ENCODE measurements around the gene PHF21B. TPM values are rescaled to one million over a fixed set of nuclear protein-coding genes. Genes with fewer than 3 reads are reported as not detected.
"Not testable (repeated sequence)": the region's sequence is repeated elsewhere in the genome, so short reads cannot be mapped to it uniquely, and the experiment has no call there.

PHF21B gene
- 0.35 TPM for total RNA-seq
- long read RNA-seq: 0 reads

DNA sequence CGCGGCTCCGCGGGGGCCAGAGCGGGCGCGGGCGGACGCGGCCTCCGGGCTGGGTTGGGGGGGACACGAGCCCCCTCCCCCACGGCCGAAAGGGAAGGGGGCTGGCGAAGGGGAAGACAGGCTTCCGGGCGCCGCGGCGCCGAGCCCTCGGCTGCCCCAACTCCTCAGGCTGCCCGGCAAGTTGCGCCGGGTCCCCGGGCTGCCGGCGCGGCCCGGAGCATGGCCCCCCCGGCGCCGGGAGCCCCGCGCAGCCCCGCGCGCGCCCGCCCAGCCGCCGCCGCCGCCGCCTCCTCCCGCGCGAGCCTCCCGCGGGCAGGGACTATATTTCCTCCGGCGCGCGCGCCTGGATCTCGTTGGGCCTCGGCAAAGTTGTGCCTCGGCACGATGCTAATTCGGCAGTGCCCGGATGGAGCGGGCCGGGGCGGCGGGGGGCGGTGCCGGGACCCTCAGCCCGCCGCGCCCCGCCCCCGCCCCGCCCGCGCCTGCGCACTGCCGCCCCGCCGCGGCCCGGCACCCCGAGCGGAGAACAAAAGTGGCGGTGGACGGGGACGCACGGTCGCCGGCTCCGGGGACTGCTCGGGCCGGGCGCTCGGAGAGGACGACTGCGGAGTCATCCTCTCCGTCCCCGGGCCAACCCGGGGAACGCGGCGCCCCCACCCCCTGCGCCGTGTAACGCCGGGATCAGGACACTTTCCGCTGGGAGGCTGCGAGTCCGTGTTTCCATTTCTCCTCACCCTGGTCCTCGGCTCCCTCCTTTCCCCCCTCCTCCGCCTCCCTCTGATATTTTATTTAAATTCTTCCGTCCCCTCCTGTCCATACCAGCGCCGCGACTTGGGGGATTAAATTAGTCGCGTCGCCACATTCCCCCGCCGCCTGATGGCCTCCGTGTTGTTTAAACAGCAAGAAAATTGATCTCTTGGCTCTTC lies at the start of gene PHF21B:
TSS of gene PHF21B (minus strand) at position 400 of the 926 bp plus-strand sequence. CDS start 456 bp downstream, outside the sequence.
- DNase-seq: peak; percentile 72
- ATAC-seq: peak; percentile 74

DNA sequence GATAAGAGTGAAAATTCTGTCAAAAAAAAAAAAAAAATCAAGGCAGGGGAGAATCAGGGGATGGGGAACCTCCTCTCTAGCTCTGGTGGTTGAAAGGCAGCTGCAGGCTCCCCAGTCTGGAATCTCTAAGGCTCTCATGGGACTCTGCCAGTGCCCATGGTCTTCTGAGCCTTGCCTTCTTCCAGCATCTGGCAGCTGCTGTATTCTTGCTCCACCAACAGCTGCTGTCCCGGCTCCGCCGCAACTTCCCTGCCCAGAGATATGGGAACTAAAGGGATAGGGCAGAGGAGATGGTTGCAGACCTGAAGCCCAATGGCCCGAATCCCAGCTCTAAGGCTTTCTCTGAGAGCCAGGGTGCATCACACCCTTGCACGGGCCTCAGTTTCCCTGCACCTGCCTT lies 49.5 kb upstream of the PHF21B start:
- intact Hi-C loops (cut with micrococcal nuclease): no loop called here
- no peak for ATAC-seq
- no peak for DNase-seq

More for the DNA sequence above, at the start of gene PHF21B:
- intact Hi-C loops (cut with micrococcal nuclease): no loop called here

DNA sequence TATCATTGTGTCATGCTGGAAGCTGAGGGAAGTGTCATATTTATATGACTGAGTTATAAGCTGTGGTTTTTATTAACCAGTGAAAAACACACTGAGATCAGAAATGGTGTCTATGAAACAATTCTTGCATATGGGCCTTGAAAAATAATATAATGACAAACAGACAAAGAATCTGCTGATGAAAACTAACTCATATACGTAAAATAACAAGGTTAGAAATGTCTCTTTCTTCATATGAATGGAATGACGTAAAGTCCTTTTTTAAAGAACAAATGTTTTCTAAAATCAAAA lies 48.8 kb upstream of the PHF21B start:
- no peak for ATAC-seq
- no peak for DNase-seq
- intact Hi-C loops (cut with micrococcal nuclease): no loop called here

DNA sequence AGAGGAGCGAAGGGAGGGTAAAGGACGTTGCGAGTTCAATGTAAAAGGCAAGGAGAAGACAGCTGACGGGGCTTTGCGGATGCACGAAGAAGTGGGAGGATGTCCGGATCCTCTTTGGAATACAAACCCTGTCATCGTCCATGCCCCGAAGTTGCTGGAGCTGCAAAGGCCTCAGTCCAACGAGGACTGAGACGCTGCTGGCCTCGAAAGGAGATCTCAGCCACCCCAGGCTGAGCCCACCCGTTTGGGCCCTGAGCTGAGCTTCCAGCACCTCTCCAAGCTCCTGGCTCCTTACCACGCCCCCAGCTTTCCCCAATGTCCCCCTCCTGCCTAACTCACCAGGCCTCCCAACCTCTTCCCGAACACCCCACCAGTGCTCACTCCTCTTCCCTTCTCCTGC lies 46.1 kb upstream of the PHF21B start:
- intact Hi-C loops (cut with micrococcal nuclease): no loop called here
- no peak for DNase-seq
- no peak for ATAC-seq

DNA sequence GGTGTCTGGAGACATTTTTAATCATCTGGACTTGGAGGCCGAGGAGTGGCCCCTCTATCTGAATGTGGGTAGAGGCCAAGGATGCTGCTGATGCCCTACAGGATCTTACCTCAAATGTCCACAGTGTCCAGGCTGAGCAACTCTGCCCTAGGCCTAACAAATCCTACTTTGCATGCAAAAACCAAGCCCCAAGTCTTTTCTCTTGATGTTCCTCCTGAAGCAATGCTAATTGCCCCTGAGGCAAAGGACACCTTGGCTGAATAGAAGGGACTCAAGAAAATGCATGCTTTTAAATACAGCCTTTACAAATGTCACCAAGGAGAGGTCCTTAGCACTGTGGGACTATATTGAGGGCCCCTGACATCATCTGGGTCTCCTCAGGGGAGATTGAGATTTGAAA lies 43.8 kb upstream of the PHF21B start:
- ATAC-seq: no peak
- intact Hi-C loops (cut with micrococcal nuclease): no loop called here
- no peak for DNase-seq

DNA sequence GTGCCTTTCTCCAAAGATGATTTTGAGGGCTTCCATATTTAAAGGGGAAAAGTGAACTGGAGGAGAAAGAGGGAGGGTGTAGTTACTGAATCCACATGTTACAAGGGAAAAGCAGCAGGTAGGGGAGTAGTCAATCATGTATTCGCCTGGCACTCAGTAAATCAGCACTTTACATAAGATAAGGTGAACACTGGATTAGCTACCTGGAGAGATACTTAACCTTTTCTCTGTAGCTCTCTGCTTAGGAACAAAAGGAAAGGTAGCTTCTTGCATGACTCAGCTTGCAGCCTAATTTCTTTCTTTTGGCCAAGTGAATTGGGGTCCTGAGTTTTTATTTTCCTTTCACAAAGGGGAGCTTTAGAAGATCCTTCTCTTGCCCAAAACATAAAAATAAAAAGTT lies 43.3 kb upstream of the PHF21B start:
- ATAC-seq (no peak), DNase-seq (no peak)
- intact Hi-C loops (cut with micrococcal nuclease): no loop called here

DNA sequence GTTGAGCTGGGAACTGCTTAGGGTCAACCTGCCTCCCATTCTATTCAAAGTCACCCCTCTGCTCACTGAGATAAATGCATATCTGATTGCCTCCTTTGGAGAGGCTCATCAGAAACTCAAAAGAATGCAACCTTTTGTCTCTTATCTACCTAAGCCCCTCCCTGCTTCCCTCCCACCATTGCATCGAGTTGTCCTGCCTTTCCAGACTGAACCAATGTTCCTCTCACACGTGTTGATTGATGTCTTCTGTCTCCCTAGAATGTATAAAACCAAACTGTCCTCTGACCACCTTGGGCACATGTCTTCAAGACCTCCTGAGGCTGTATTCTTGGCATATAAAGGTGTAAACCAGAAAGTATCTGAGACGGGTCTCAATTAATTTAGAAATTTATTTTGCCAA lies 42.9 kb upstream of the PHF21B start:
- ATAC-seq; DNase-seq; intact Hi-C loops (cut with micrococcal nuclease): not testable (repeated sequence)

DNA sequence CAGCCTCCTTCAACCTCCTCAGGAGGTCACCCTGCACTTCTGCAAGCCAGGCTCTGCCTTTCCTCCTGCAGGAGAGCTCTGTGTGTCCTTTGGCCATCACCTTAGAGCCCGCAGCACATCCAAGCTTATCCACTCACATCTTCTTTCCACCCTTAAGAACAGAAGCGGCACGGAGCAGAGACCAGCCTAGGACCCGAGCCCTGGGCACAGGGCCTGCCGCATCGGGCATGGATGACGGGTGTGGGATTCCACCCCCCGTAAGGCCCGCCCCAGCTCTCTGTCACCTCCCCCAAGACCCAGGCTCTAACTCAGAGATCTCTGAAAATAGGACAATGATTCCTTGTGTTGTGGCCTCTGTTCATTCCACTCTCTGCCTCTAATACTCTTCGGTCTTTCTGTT lies 42.1 kb upstream of the PHF21B start:
- intact Hi-C loops (cut with micrococcal nuclease): no loop called here
- ATAC-seq (no peak), DNase-seq (no peak)

DNA sequence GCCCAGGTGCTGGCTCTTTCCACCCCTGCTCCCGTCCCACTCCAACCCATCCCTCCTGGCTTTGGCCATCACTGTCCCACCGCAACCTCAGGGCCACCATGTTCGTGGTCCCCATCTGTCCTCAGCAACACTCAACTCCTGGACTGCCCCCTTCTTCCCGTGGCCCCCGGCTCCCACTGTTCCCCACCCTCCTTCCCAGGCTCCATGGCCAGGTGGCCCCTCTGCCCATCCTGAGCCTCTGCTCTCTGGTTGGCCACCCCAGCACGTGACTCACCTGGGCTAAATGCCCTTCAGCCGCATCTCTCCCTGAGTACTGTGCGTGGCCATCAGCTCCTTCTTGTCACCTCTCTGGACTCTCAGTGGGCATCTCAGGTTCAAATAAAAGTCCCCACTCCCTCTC lies 41.6 kb upstream of the PHF21B start:
- intact Hi-C loops (cut with micrococcal nuclease): no loop called here
- ATAC-seq: no peak
- DNase-seq: no peak

DNA sequence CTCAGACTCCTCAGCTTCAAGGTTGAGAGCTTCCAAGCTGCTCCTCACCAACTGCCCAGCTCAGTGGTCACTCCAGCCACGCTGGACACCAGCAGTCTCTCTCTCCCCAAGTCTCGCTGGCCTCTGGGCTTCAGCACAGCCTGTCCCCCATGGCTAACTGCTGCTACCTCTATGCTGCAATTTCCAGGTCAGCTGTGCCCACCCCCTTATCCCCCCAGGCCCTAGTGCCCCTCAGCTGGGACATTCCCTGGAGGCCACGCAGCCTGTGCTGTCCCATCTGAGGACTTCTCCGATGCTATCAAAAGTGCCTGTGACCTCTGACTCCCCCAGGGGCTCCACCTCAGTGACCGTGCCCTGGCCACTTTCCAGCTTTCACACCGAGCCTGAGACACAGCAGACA lies 37.5 kb upstream of the PHF21B start:
- DNase-seq (no peak), ATAC-seq (no peak)
- intact Hi-C loops (cut with micrococcal nuclease): no loop called here

DNA sequence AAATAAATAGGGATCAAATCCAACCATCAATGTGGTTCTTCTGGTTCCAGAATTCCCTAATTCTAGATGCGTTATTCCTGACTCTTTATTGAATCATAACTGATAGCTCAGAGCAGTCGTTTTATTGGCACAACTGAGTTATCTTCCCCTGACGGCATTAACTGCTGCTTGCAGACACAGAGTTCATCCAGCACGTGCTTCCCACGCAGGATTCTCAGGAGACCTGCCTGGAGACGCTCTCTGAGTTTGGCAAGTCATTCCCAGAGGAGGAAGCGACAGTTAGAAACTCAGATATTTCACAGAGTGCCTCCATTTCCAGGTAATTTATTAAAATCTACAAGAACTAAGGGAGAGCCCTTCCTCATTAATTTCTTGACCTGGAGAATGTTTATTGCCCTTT lies 35.4 kb upstream of the PHF21B start:
- no peak for ATAC-seq
- DNase-seq: no peak
- intact Hi-C loops (cut with micrococcal nuclease): no loop called here

DNA sequence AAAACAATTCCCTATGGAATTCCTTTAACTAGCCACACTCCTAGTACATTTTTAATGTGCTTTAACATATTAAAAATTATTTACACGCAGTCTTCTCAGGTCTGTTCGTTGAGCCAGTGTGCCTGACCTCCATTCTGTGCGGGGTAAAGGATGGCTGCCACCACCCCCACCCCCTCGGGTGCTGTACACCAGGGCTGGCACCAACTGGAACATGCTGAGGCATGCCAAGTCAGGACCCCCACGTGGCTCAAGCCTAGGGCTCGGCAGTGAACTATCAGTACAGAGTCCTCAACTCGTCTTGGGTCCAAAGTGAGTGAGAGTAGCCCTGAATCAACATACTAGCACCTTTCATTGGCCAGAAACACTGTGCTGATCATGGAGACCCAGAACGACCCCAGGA lies 32.5 kb upstream of the PHF21B start:
- intact Hi-C loops (cut with micrococcal nuclease): no loop called here
- ATAC-seq (no peak), DNase-seq (no peak)

DNA sequence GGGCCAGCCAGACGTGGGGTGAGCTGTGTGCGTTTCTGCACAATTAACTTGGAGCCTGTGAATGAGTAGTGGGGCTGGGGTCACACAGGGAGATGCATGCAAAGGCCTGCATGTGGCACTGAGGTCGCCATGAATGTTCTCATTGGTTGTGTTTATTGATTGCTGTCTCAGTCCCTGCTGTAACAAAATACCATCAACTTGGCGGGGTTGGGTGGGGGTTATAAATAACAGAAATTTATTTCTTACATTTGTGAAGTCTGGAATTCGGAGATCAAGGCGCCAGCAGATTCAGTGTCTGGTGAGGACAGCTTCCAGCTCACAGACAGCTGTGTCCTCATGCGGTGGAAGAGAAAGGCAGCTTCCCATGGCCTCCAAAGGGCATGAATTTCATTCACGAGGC lies 29.3 kb upstream of the PHF21B start:
- DNase-seq (no peak), ATAC-seq (no peak)
- intact Hi-C loops (cut with micrococcal nuclease): no loop called here

DNA sequence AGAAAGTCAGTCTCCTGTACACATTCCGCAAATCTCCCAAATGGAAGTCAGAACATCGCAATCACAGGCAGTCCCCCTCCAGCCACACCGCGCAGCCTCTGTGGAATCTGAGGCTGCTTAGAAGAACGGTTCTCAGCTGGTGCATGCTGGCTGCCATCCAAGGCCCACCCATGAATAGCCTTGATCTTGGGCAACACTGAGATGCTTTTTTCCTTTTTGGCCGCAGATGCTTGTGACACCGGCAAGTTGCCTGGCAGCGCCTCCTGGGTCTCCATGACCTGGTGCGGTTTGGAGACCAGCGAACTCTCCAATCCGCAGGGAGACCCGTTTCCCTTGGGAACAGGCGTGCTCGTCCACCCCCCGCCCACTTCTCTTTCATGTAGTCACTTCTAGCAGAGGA lies 26.3 kb upstream of the PHF21B start:
- ATAC-seq (no peak), DNase-seq (no peak)
- intact Hi-C loops (cut with micrococcal nuclease): no loop called here

DNA sequence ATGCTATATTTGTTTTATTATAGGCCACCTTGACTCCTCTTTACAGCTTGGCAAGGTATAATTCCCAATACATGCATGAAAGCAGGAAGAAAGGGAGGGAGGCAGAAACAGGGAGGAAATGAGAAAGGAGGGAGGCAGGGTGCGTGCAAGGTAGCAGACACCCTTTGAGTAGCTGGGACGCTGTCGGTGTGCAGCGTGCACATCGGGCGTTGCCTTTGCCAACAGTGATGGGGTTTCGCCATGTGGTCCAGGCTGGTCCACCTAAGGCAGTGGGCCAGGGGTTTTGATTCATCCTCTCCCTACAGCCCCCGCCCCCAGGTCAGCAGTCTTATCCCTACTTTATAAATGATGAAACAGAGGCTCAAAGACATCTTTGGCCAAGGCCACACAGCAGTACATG lies 25.0 kb upstream of the PHF21B start:
- intact Hi-C loops (cut with micrococcal nuclease): no loop called here
- no peak for DNase-seq
- no peak for ATAC-seq

DNA sequence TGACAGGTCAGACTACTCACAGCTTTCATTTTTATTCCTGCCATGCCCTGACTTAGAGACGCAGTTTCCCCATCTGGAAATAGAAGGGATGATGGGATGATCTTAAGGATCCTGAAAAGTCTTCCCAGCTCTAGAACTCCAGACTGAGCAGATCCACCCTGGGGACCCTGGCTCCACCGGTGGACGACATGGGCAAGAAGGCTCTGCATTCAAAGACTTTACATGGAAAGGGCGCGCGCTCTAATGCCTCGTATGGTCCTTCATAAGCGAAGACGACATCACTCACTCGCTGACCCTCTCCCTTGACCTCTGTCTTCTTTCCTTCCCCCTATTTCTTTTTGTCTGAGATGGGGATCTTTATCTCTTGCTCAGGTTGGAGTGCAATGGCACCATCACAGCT lies 24.4 kb upstream of the PHF21B start:
- intact Hi-C loops (cut with micrococcal nuclease): no loop called here
- no peak for DNase-seq
- no peak for ATAC-seq

DNA sequence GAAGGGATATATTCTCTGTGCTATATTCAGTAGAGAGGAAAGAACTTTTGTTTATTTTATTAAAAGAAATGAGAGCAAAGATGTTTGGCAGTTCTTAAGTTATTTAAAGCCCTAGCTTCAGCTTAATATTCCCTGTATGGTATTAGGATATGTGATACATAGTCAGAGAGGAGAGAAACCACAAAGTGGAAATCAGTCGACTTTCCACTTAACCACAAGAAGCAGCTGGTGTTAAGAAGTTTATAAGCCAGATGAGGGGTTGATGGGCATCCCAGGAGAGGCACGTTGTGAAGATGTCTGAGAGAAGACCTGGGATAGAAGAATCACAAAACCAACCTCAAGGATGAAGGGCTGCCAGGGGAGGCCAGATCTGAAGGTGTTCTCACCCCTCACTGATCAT lies 23.3 kb upstream of the PHF21B start:
- intact Hi-C loops (cut with micrococcal nuclease): no loop called here
- ATAC-seq: no peak
- no peak for DNase-seq

DNA sequence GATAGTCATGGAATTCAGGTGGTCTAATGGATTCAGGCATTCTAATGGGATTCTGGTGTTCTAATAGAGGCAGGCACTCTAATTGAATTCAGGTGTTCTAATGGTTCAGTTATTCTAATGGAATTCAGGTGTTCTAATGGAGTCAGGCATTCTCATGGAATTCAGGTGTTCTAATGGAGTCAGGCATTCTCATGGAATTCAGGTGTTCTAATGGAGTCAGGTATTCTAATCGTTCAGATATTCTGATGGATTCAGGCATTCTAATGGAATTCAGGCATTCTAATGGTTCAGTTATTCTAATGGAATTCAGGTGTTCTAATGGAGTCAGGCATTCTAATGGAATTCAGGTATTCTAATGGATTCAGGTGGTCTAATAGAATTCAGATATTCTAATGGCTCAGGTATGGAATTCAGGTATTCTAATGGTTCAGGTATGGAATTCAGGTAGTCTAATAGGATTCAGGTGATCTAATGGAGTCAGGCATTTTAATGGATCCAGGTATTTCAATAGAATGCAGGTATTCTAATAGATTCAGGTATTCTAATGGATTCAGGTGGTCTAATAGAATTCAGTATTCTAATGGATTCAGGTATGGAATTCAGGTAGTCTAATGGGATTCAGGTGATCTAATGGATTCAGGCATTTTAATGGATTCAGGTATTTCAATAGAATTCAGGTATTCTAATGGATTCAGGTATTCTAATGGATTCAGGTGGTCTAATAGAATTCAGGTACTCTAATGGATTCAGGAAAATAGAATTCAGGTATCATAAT lies 22.0 kb upstream of the PHF21B start:
- intact Hi-C loops (cut with micrococcal nuclease): no loop called here
- no peak for ATAC-seq
- no peak for DNase-seq

DNA sequence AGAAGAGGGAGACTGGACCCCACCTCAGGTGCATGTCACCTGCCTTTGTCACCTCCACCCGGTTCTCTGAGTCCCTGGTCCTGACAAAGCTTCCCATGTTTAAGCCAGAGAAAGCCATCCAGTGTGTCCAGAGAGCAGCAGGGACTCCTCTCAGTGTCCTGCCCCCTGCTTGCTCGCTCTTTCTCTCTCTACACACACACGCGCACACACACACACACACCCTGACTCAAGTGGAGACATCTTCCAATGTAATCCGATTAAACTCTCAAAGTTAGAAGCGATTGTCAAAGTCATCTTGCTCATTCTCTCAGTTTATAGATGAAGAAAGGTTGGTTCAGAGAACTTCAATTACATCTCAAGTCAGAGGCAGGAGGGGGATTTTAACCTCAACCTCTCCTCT lies 19.7 kb upstream of the PHF21B start:
- ATAC-seq (no peak), DNase-seq (no peak)
- intact Hi-C loops (cut with micrococcal nuclease): no loop called here

DNA sequence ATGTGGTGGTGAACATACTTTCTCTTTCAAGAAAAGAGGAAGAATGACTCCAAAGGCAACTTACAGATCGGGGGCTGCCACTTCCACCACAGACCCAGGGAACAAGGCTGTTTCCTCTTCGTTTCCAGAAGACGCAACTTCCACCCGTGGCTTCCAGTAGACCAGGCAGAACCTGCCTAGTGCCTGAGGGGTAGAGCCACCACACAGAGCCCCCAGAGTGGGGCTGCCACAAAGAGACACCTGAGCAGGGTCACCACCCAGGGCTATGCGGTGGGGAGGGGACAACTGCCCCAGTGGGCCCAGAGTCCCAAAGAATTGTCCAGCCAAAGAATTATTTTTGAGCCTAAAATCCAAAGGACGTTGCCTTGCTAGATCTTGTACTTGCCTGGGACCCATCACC lies 16.7 kb upstream of the PHF21B start:
- intact Hi-C loops (cut with micrococcal nuclease): no loop called here
- no peak for ATAC-seq
- no peak for DNase-seq

DNA sequence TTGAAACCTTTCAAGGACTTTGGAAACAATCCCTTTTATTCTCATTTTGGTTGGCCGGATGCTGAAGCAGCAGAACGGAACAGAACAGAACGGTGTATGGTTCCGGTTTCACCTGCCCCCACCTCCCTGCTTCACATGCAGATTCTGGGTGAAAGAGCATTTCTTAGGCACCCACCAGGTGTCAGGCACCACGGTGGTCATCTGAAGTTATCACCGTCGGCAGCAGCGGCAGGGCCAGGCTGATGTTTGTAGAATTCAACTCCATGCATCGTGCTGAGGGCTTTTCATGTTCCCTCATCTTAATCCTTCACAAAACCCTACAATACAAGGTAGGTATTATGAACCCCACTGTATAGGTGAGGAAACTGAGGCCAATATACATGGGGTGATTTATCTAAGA lies 13.6 kb upstream of the PHF21B start:
- ATAC-seq: no peak
- no peak for DNase-seq
- intact Hi-C loops (cut with micrococcal nuclease): no loop called here

Data from left ventricle myocardium superior (tissue), 1 donor.